ENCODE results near the gene IMMP2L.

IMMP2L gene

DNA sequence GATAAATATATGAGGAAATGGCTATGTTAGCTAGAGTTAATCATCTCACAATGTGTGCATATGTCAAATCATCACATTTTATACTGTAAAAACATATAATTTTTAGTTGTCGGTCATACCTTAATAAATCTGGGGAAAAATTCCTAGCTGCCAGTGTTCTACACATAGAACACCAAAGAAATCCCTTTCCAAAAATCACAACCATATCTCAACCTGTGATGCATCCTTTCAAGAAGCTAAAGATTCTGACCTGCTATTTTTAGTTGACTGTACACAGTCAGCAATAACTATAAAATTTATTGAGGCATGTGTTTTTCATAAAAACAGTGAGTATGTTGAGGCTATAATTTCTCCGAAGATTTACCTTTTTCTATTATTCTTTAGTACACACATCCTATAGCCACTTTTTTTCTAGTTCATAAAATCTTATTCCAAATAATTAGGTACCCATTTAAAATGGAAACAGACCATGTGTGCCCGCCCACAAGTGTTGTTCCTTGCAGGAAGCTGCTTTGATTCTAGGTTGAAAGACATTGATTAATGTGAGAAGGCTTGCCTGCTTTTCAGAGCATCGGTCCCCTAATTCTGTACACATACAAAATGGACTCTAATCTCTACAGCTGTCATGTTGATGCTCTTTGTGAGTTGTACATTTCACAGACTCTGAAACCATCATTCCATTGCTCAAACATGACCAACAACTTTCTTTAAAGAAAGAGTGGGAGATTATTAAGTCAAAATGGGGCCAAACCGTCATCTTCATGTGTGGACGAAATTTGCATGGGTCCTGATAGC, 588.9 kb downstream of the IMMP2L start:
- no peak for DNase-seq (ENCODE audit: low read depth, low spot score)
- in situ Hi-C loops (cut with HindIII; ENCODE audit: low sequenced_read_pairs) = no loop called here
- H3K4me3 ChIP-seq (ENCODE audit: low read depth, low read length) = no peak overlapping the region
- TF ChIP-seq, protein P1, sequence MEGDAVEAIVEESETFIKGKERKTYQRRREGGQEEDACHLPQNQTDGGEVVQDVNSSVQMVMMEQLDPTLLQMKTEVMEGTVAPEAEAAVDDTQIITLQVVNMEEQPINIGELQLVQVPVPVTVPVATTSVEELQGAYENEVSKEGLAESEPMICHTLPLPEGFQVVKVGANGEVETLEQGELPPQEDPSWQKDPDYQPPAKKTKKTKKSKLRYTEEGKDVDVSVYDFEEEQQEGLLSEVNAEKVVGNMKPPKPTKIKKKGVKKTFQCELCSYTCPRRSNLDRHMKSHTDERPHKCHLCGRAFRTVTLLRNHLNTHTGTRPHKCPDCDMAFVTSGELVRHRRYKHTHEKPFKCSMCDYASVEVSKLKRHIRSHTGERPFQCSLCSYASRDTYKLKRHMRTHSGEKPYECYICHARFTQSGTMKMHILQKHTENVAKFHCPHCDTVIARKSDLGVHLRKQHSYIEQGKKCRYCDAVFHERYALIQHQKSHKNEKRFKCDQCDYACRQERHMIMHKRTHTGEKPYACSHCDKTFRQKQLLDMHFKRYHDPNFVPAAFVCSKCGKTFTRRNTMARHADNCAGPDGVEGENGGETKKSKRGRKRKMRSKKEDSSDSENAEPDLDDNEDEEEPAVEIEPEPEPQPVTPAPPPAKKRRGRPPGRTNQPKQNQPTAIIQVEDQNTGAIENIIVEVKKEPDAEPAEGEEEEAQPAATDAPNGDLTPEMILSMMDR (IDR thresholded peaks at IDR 0.05; ENCODE audit: low read depth, low read length) = no peak

- H3K4me3 ChIP-seq (ENCODE audit: low read depth, low read length) = no peak overlapping the region
- in situ Hi-C loops (cut with HindIII; ENCODE audit: low sequenced_read_pairs) = no loop called here
- no peak for DNase-seq (ENCODE audit: low read depth, low spot score)
- TF ChIP-seq, protein P1 (IDR thresholded peaks at IDR 0.05; ENCODE audit: low read depth, low read length) = no peak
Observed at GRCh38 chr7:110964775-110965174, 597.5 kb downstream of the IMMP2L start.

DNA sequence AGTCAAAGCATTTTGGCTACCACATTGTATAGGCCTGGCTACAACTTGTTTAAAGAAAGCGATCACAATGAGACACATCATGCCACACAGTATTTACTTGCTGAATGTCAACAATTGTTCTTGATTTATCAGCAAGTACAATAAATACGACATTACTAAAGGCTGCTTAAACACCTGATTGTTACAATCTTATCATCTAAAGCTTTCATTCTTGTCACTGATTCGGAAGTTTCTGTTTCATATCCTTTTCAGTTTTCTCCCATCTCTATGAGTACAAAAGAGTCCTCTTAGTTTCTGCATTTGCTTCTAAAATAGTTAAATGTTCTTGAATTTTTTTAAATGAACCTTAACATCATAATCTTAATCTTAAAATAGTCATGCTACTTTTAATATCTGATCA, 599.5 kb downstream of the IMMP2L start:
- no peak for DNase-seq (ENCODE audit: low read depth, low spot score)
- TF ChIP-seq, protein P1 (IDR thresholded peaks at IDR 0.05; ENCODE audit: low read depth, low read length) = no peak
- in situ Hi-C loops (cut with HindIII; ENCODE audit: low sequenced_read_pairs) = no loop called here
- H3K4me3 ChIP-seq (ENCODE audit: low read depth, low read length) = no peak overlapping the region

DNA sequence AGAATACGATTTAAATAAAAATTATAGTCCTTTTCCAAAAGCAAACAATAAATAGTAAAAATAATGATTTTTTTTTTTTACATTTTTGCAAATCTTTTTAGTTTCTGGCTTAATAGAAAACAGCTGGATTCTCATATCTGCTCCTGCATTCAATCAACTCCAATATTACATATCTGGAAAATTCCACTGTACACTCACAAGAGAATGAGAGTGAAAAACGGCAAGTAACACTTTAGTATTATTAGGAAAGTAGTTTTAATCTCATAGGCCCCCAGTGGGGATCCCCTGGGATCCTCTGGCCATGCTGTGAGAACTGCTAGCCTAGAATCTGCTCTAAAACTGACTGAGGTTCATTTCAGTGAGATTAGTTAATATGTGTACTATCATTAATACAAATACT, 599.9 kb downstream of the IMMP2L start:
- in situ Hi-C loops (cut with HindIII; ENCODE audit: low sequenced_read_pairs) = no loop called here
- DNase-seq (ENCODE audit: low read depth, low spot score) = no peak
- TF ChIP-seq, protein P1 (IDR thresholded peaks at IDR 0.05; ENCODE audit: low read depth, low read length) = no peak
- H3K4me3 ChIP-seq (ENCODE audit: low read depth, low read length) = no peak overlapping the region

GRCh38 chr7:110960811-110961210, 601.5 kb downstream of the IMMP2L start:
- in situ Hi-C loops (cut with HindIII; ENCODE audit: low sequenced_read_pairs) = no loop called here
- DNase-seq (ENCODE audit: low read depth, low spot score) = peak; percentile 15
- H3K4me3 ChIP-seq (ENCODE audit: low read depth, low read length) = no peak overlapping the region
- TF ChIP-seq, protein P1 (IDR thresholded peaks at IDR 0.05; ENCODE audit: low read depth, low read length) = no peak

- TF ChIP-seq, protein P1 (IDR thresholded peaks at IDR 0.05; ENCODE audit: low read depth, low read length) = no peak
- DNase-seq (ENCODE audit: low read depth, low spot score) = no peak
- in situ Hi-C loops (cut with HindIII; ENCODE audit: low sequenced_read_pairs) = no loop called here
- no peak overlapping the region for H3K4me3 ChIP-seq (ENCODE audit: low read depth, low read length)
Observed at GRCh38 chr7:110948280-110948679, 614.0 kb downstream of the IMMP2L start.
